ENCODE measurements around the gene DDX6.

- TF ChIP-seq CTCF (IDR thresholded peaks at IDR 0.05; ENCODE audit: insufficient read depth, low read length, poor library complexity, severe bottlenecking): no peak
- no peak for TF ChIP-seq EZH2phosphoT487 (conservative IDR thresholded peaks at IDR 0.05; ENCODE audit: low read length)
These were observed 76.1 kb downstream of the DDX6 start for GRCh38 chr11:118714816-118715215.
